Activated effector memory CD4-positive, alpha-beta T cell treated with Interleukin-2 at 50 U/mL for 16 hours (primary cell): Measurements from ENCODE around the gene KRT76.

Experiments used
- DNase-seq: peaks from one replicate; pipeline ENCODE4 v3.0.0-alpha.2; 2020

The KRT76 gene

DNA sequence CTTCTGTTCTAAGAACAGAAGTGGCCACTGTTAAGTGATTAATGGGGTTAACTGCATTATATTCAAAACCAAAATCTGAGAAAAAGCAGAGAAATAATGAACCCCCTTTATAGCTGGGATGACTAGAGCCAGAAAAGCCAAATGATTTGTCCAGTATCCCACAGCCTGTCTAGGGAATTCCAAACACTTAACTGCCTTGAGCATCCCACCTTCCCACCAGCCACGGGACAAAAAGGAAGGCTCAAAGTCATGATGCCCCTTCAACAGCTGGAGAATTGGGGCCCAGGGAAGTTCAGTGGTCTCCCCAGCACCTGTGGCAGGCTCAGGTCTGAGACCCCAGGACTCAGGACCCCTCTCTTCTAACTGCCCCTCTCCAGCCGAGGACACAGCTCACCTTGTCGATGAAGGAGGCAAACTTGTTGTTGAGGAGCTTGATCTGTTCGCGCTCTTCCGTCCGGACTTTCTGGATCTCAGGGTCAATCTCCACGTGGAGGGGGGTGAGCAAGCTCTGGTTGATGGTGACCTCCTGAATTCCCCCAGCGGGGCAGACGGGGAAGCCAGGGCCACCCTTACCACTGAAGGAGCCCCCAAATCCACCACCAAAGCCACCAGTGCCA lies 36.2 kb upstream of the KRT76 start:
- no peak for DNase-seq

DNA sequence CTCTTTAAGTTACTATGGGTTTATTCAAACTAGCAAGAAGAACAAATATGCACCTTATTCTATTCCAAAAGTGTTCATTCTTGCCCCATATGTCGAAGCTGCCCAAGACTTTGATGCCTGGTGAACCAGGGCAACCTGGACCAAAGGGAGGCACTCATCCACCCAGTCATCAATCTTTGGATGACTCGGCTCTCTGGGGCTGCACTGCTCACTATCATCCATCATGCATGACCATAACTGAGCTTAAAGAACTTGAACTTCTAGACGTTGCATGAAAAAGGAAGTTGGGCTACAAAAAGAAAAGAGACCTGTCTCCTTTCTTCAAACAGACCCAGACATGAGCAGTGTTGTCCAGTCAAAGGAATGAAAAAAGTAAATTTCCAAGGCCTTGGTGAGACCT lies 35.6 kb upstream of the KRT76 start:
- DNase-seq = no peak

DNA sequence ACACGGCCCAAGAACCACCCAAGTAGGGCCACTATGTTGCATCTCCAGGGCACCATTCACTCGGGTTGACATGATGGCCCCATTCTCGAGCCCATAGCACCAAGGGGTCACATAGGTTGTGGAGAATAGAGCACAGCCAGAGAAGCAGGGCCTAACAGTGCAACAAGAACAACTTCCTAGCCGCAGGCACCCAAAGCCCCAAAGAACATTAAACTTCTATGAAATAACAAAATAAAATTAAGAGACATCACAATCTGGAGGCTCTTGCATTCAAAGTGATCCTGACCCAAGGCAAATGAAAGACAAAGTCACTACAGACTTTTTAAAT lies 34.9 kb upstream of the KRT76 start:
- DNase-seq = no peak

DNA sequence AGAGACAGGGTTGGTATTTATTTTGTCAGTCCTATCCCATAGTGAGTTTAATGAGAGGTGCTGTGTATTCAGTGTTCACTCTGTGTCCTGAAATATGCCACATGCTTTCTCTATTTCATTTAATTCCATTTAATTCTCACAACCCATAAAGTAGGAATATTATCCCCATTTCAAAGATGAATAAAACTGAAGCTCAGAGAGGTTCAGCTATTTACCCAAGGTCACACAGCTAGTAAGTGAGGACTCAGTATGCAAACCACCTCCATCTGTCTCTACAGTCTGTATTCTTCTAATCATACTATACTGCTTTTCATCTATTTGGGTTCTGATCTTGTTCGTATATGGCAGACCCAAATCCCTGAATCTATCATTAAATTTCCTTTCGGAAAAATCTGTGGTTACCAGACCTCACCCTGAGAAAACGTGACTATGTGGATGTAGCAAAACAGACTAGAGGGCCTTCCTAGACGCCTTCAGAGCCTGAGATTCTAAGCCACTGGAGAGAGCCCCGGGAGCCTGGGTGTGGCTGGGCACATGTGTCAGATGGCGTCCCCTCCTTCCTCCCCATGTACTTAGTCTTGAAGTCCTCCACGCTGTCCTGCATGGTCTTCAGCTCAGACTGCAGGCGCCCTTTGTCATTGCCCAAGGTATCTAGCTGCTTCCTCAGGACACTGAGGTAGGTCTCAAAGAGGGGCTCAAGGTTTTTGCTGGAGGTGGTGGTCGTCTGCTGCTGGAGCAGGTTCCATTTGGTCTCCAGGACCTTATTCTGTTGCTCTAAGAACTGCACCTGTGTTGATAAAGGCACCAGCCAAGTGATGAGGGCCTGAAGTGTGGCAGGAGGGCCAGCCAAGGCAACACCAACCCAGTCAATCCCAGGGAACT lies 34.3 kb upstream of the KRT76 start:
- DNase-seq = no peak

DNA sequence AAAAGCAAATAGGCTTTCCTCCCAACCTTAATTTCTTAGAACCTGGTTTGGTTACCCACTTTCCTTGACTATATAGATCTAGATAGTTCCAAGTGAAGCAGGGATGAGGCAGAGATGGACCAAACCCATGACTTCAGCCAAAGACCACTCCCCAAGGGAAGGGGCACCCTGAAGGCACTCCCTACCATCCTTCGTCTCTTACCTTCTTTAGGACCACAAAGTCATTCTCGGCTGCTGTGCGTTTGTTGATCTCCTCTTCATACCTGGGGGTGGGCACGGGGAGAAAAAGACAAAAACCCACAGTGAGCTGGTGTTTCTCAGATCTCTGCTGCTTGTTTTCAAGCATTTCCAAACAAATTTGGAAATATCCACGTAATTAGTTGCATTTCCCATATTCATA lies 33.4 kb upstream of the KRT76 start:
- no peak for DNase-seq

GRCh38 chr12:52809166-52809565 lies 32.0 kb upstream of the KRT76 start:
- no peak for DNase-seq

DNA sequence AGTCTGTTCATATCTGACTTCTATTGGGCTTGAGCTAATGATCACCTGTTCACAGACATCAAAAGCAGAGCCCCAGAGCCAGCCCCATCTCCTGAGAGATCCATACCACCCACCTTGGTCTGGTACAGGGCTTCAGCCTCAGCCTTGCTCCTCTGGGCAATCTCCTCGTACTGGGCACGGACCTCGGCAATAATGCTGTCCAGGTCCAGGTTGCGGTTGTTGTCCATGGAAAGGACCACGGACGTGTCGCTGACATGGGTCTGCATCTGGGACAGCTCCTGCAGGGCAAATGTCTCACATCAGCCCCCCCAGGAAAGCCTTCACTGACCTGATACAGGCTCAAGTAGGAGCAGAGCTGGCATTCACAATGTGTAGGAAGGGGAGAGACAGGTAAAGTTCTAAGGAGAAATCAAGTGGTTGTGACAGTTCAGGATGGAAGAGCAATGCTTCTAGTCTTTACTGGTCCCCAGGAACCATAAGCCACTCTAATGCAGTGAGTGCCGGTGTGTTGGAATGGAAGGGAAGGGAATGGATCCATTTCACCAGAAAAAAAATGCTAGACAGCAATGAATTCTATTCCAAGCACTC lies 31.5 kb upstream of the KRT76 start:
- no peak for DNase-seq

DNA sequence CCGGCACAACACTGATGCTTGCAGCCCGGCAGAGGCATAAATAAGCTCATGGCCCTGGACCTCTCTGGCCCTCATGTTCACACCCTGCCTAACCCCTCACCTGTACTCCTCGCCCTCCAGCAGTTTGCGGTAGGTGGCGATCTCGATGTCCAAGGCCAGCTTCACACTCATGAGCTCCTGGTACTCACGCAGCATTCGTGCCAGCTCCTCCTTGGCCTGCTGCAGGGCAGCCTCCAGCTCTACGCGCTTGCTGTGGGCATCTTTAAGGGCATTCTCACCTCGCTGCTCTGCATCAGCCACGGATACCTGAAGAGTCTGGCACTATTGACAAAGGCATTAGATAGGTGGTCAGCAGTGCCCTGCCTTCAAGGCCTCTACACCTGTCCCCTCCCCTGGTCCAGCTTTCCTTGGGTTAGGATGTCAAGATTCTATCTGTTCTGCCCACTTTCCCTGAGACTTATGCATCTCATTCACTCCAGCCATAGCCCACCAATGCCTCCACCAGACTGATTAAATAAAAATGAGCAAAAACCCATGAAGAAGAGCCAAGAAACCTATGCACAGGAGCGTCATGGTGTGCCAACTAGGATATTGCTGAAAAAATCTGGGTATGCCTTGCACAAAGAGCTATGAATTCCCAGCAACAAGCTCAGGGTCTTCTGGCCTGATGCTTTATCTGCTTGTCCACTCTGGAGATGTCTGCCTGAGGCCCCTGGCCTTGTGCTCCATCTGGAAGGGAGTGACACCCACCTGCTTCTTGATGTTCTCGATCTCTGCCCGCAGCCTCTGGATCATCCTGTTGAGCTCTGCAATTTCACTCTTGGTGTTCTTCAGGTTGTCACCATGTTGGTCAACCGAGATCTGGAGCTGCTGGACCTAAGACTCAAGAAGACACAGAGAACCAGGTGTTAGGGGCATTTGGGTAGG lies 30.7 kb upstream of the KRT76 start:
- DNase-seq = no peak

DNA sequence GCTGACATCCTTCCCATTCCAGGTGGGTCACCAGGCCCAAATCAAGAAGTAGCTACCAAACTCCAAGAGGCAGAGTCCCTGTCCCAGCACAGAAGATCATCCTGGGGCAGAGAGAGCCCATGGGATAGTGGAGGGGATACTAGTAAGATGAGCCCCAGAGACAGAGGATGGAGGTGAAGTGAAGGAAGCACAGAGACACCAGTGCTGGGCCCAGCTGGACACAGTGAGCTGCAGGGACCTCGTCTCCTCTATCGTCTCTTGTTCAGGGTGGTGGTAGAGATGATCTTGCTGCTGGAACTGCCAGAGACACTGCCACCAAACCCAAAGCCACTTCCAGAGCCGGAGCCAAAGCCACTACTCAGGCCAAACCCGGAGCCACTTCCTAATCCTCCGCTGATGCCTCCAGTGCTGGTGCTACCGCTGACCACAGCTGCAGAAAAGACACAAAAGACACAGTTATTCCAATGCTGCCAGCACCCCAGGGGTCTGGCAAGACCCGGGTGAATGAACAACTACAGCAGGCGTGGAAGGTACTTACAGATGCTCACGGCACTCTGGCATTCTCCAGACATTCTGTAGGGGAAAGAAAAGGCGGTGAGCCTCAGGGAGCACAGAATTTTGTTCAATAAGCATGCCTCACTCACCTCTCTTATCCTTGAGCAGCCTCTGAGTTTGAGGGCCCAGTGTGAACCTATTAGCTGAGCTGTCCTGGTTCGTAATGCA lies 29.8 kb upstream of the KRT76 start:
- DNase-seq = no peak

DNA sequence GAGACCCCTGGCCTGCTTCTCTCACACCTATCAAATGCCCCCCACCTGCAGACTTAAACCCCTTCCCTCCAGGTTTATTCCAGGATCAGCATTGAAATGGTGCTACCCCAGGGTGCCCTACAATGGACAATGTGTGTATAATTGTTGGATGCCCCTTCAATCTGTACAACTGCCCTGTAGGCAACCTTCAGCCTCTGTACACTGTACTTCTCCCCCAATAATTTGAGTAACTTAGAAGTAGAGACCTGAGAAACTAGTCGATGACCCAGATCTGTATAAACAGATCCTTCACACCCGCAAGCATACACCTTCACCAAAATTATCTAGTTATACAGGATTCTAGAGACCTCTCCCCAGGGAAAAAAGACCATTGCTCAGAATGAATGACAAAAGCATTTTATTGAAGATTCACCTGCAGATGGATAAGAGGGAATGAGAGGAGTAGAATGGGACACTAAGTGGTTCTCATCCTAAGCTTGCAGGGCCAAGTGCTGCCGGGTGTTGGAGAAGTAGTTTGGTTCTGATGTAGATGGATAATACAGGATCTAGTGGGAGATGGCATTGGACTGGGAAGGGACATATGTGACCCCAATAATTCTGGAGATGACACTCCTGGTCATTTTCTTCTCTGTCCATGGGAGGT lies 29.1 kb upstream of the KRT76 start:
- DNase-seq = no peak

DNA sequence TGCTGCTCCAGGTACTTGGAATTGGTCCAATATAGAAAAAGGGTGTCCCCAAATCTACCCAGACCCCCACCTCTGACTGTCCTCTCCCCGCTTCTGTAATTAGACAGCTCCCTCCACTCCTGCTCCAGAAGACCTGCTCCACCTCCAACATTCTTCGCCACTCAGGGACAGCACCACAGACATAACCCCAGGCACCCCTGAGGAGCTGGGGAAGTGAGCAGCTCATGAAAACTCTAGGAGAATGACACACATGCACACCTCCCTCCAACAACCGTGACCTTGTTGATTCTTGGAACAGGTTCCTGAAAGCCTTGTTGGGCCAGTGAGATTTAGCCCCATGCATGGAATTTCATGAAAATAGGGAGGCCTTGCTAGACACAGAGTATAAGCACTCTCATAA lies 28.6 kb upstream of the KRT76 start:
- DNase-seq = no peak

DNA sequence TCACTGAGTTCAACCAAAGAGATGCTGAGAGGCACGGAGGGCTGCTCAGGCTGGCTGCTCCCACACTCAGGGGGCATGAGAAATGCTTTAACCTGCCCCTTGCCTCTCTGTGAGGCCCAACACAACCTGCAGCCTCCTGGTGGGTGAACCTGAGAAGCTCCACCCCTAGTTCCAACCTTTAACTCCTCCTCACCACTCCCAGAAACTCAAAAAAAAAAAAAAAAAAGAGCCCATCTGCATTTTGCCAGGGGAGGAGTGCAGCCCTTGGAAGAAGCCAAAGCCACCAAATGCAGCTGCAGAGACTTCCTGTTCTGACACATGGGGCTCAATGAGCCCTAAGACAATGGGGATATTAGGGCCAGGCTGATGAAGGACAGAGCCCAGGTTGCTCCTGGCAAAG lies 27.9 kb upstream of the KRT76 start:
- no peak for DNase-seq

DNA sequence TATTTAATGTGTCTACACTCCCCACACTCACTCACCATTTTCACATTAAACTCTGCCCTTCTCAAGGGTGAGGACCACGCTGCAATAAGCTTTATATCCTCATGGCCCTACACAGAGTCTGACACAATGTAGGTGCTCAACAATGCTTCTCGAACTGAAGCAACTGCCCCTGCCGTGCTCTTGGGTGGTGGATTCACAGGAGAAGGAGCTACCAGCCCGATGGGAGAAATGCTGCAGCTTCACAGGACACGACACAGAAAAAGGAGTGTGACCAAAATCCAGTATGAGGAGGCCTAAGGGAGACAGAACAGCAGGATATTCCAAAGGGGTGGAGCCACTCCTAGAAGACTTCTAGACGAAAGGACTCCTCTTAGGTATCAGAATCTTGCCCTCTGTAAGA lies 25.3 kb upstream of the KRT76 start:
- DNase-seq = no peak

- no peak for DNase-seq
These were observed 24.6 kb upstream of the KRT76 start for GRCh38 chr12:52801773-52802172.

DNA sequence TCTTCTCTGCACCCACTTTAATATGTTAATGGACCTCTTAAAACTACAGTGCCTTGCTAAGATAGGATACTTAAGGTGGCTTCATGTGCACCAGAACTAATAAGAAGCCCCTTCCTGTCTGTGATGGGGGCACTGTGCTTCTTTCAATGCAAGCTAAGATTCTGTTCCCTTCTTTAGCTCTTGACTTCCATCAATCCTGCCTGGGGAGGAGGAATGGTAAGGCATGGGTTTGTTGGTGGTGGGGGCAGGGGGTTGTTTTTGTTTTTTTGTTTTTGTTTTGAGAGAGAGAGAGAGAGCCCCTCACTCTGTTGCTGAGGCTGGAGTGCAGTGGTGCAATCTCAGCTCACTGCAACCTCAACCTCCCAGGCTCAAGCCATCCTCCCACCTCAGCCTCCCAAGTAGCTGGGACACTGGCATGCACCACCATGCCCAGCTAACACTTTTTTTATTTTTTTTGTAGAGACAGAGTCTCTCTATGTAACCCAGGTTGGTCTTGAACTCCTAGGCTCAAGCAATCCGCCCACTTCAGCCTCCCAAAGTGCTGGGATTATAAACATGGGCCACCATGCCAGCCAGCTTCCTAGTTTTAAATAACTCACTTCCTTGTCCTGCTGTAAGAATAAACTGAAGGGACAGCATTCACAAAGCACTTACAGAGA lies 23.2 kb upstream of the KRT76 start:
- no peak for DNase-seq

GRCh38 chr12:52799505-52800211 lies 22.5 kb upstream of the KRT76 start:
- DNase-seq = no peak

GRCh38 chr12:52798671-52799504 lies 21.7 kb upstream of the KRT76 start:
- no peak for DNase-seq

GRCh38 chr12:52798003-52798670 lies 21.0 kb upstream of the KRT76 start:
- DNase-seq = no peak

DNA sequence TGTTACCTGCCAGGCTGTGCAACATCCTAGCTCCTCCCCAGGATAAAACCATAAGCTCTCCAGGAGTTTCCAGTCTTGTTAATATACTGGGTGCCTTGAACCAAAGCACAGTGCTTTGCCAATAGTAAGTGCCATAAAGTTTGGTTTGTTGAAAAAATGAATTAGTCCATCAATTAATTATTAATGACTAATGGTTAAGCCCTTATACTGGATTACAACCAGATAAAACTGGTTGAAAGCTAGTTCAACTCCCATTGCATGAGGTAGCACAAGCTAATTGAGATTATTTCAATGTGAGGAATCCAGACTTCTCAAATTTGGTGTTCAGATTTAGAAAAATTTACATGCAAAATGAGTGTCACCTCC lies 20.4 kb upstream of the KRT76 start:
- DNase-seq = no peak
